GM11168 (cell line): ENCODE measurements around the gene SCFD2.

ENCODE experiments used
- in situ Hi-C: fragments of 300-500 bp; cut with MboI; formaldehyde crosslinking; loops from one replicate; pipeline ENCODE4 v1.12.0; 2022; ENCODE audit warnings: low sequenced_read_pairs; ENCODE audit not compliant: unreplicated experiment

Gene SCFD2

GRCh38 chr4:52915191-52915590, 450.7 kb downstream of the SCFD2 start:
- in situ Hi-C loops: no loop called here

GRCh38 chr4:52914051-52914605, 451.7 kb downstream of the SCFD2 start:
- in situ Hi-C loops: no loop called here

GRCh38 chr4:52912608-52913007, 453.3 kb downstream of the SCFD2 start:
- in situ Hi-C loops: no loop called here

- in situ Hi-C loops: no loop called here
Observed at GRCh38 chr4:52911684-52912294, 454.1 kb downstream of the SCFD2 start.

- in situ Hi-C loops: no loop called here
Observed at GRCh38 chr4:52910115-52910514, 455.7 kb downstream of the SCFD2 start.

GRCh38 chr4:52907510-52907909, 458.4 kb downstream of the SCFD2 start:
- in situ Hi-C loops: no loop called here

- in situ Hi-C loops: no loop called here
Observed at GRCh38 chr4:52904421-52904820, 461.4 kb downstream of the SCFD2 start.

- in situ Hi-C loops: no loop called here
Observed at GRCh38 chr4:52903273-52903672, 462.6 kb downstream of the SCFD2 start.

- in situ Hi-C loops: no loop called here
Observed at GRCh38 chr4:52894443-52894842, 471.4 kb downstream of the SCFD2 start.

- in situ Hi-C loops: no loop called here
Observed at GRCh38 chr4:52892880-52893279, 473.0 kb downstream of the SCFD2 start.

GRCh38 chr4:52891743-52892142, 474.1 kb downstream of the SCFD2 start:
- in situ Hi-C loops: no loop called here

- in situ Hi-C loops: no loop called here
Observed at GRCh38 chr4:52890521-52890791, 475.4 kb downstream of the SCFD2 start.

GRCh38 chr4:52889778-52890520, 475.9 kb downstream of the SCFD2 start:
- in situ Hi-C loops: no loop called here

- in situ Hi-C loops: no loop called here
Observed at GRCh38 chr4:52889354-52889753, 476.5 kb downstream of the SCFD2 start.

- in situ Hi-C loops: no loop called here
Observed at GRCh38 chr4:52884994-52885393, 480.9 kb downstream of the SCFD2 start.

GRCh38 chr4:52883707-52884669, 481.9 kb downstream of the SCFD2 start:
- in situ Hi-C loops: no loop called here

- in situ Hi-C loops: no loop called here
Observed at GRCh38 chr4:52883183-52883621, 482.7 kb downstream of the SCFD2 start.

- in situ Hi-C loops: no loop called here
Observed at GRCh38 chr4:52880994-52881393, 484.9 kb downstream of the SCFD2 start.

- in situ Hi-C loops: no loop called here
Observed at GRCh38 chr4:52879471-52879870, 486.4 kb downstream of the SCFD2 start.

GRCh38 chr4:52877694-52878093, 488.2 kb downstream of the SCFD2 start:
- in situ Hi-C loops: no loop called here

- in situ Hi-C loops: no loop called here
Observed at GRCh38 chr4:52877036-52877435, 488.8 kb downstream of the SCFD2 start.
